K562 (cell line): Measurements from ENCODE around the gene CALML3. TPM values are rescaled to one million over a fixed set of nuclear protein-coding genes. Genes with fewer than 3 reads are reported as not detected.
A peak's percentile ranks its signal among the peaks of the same experiment; 100 is the strongest.

Experiments used
- ATAC-seq: fragments of 200-7000 bp; cut with Tn5 transposase; 3 replicates; pipeline ENCODE4 v1.9.1; 2020; ENCODE audit warnings: moderate library complexity
- BruUV-seq: library from RNA; stranded (reverse); fragments of 400-500 nt; replicated peaks from 2 replicates; lab custom pipeline; 2021; lab: Mats Ljungman, UMichigan
- CTCF ChIA-PET: fragments of 300-600 bp; formaldehyde crosslinking; extraction: SDS; loops from one replicate; lab custom pipeline; 2021; ENCODE audit warnings: low intra/inter-chr PET ratio; lab: Yijun Ruan, JAX
- POLR2A ChIA-PET: fragments of 300-600, 350-650 bp; sonication (Branson Sonifier 250); formaldehyde crosslinking; extraction: SDS; loops from one replicate; lab custom pipeline; 2021; ENCODE audit warnings: antibody characterized with exemption, inconsistent platforms; lab: Yijun Ruan, JAX
- DNase-seq, 4 experiments: peaks; one replicate each; pipeline versions ENCODE4 v3.0.0 to v3.0.0-alpha.2; 2011 to 2018; ENCODE audit warnings: low spot score in 3 of 4, mixed read lengths in 3 of 4; ENCODE audit errors: extremely low read depth in 1 of 4
- FAIRE-seq: peaks from 2 replicates; lab custom pipeline; 2011; peaks lifted over from hg19 to GRCh38; lab: Jason Lieb, UNC
- H2AFZ ChIP-seq: 2 replicates; pipeline ENCODE4 v1.6.0; 2011; ENCODE audit warnings: low read depth, low read length, control low read depth, inconsistent platforms
- H3K27ac ChIP-seq: fragments of 200-600 bp; 3 replicates; pipeline ENCODE4 v1.8.0; 2011; ENCODE audit warnings: low read depth, mild to moderate bottlenecking, control low read depth, inconsistent platforms, low read length, moderate library complexity, mixed read lengths; ENCODE audit errors: extremely low read depth
- H3K27me3 ChIP-seq, 2 experiments: fragments of 300-600 bp in 1 of 2; 2 replicates in 1 of 2; 3 replicates in 1 of 2; pipeline versions ENCODE4 v1.6.0 to v1.8.0; 2011; ENCODE audit warnings: inconsistent platforms in 2 of 2, low read length in 2 of 2, mild to moderate bottlenecking in 1 of 2, mixed read lengths in 1 of 2, moderate library complexity in 1 of 2; ENCODE audit not compliant: control insufficient read depth in 2 of 2, insufficient read depth in 2 of 2
- H3K36me3 ChIP-seq: fragments of 300-600 bp; 3 replicates; pipeline ENCODE4 v1.8.0; 2011; ENCODE audit warnings: mild to moderate bottlenecking, low read length, inconsistent platforms; ENCODE audit not compliant: control insufficient read depth, insufficient read depth
- H3K4me1 ChIP-seq, 2 experiments: fragments of 200-600 bp in 1 of 2; replicated peaks in 1 of 2; 2 replicates in 1 of 2; 3 replicates in 1 of 2; pipeline versions ENCODE4 v1.5.1 to v1.8.0; 2011; ENCODE audit warnings: inconsistent platforms in 2 of 2, low read length in 2 of 2, mild to moderate bottlenecking in 1 of 2, mixed read lengths in 1 of 2, moderate library complexity in 1 of 2; ENCODE audit not compliant: control insufficient read depth in 2 of 2, insufficient read depth in 2 of 2
- H3K4me2 ChIP-seq: 2 replicates; pipeline ENCODE4 v1.6.1; 2011; ENCODE audit warnings: low read length, control low read depth, inconsistent platforms, mixed read lengths; ENCODE audit not compliant: insufficient read depth
- H3K4me3 ChIP-seq: fragments of 200-600 bp; sonication (generic), shearing (Covaris generic); 2 replicates; pipeline ENCODE4 v1.5.1; 2016; ENCODE audit warnings: control low read depth, inconsistent platforms
- H3K79me2 ChIP-seq: fragments of 200-600 bp; 3 replicates; pipeline ENCODE4 v1.8.0; 2011; ENCODE audit warnings: low read length, inconsistent platforms; ENCODE audit not compliant: control insufficient read depth, insufficient read depth
- H3K9ac ChIP-seq, 2 experiments: 2 replicates each; pipeline versions ENCODE4 v1.6.0 to v1.6.1; 2011; ENCODE audit warnings: low read depth in 2 of 2, low read length in 2 of 2, control low read depth in 1 of 2, inconsistent platforms in 1 of 2, mild to moderate bottlenecking in 1 of 2, mixed read lengths in 1 of 2; ENCODE audit not compliant: insufficient read depth in 1 of 2
- H3K9me1 ChIP-seq: one replicate; pipeline ENCODE4 v1.6.0; 2011; ENCODE audit warnings: inconsistent platforms, mild to moderate bottlenecking, low read length, moderate library complexity; ENCODE audit not compliant: control insufficient read depth, insufficient read depth
- H3K9me3 ChIP-seq: replicated peaks from 2 replicates; pipeline ENCODE4 v1.5.1; 2011; ENCODE audit warnings: low read depth, low read length, inconsistent platforms; ENCODE audit not compliant: control insufficient read depth, insufficient read depth
- H4K20me1 ChIP-seq: replicated peaks from 2 replicates; pipeline ENCODE4 v1.6.1; 2011; ENCODE audit warnings: low read length, inconsistent platforms, mixed read lengths; ENCODE audit not compliant: control insufficient read depth, insufficient read depth
- ADNP ChIP-seq: fragments of 200-800 bp; sonication (Bioruptor generic); IDR thresholded peaks from 2 replicates; pipeline ENCODE4 v1.6.1; 2016; ENCODE audit warnings: missing genetic modification characterization, missing compliant biosample characterization
- BCOR ChIP-seq: fragments of 450-650 bp; IDR thresholded peaks from 2 replicates; pipeline ENCODE4 v1.6.1; 2016
- CBFB ChIP-seq: sonication (generic); formaldehyde crosslinking; IDR thresholded peaks from 2 replicates; pipeline ENCODE4 v1.4.0; 2020; ENCODE audit warnings: mild to moderate bottlenecking, missing genetic modification reagents
- EZH2 ChIP-seq: IDR thresholded peaks from 2 replicates; pipeline ENCODE4 v1.6.1; 2012; ENCODE audit warnings: low read depth, mild to moderate bottlenecking, inconsistent platforms, low read length, borderline replicate concordance
- KDM1A ChIP-seq, 2 experiments: fragments of 450-650 bp; IDR thresholded peaks; 2 replicates each; pipeline ENCODE4 v1.6.1; 2016; ENCODE audit warnings: mild to moderate bottlenecking in 2 of 2
- RBM25 ChIP-seq: fragments of 200-400 bp; formaldehyde crosslinking; IDR thresholded peaks from 2 replicates; pipeline ENCODE4 v1.6.1; 2018; ENCODE audit warnings: low read length, low read depth, moderate library complexity; ENCODE audit not compliant: severe bottlenecking
- ZBTB43 ChIP-seq: sonication (generic); formaldehyde crosslinking; IDR thresholded peaks from 2 replicates; pipeline ENCODE4 v1.8.0; 2023; ENCODE audit warnings: mild to moderate bottlenecking, missing genetic modification reagents
- ZFP36 ChIP-seq: fragments of 150-350 bp; IDR thresholded peaks from 2 replicates; pipeline ENCODE4 v1.6.1; 2018; ENCODE audit warnings: low read length, low read depth; ENCODE audit not compliant: partially characterized antibody
- ZNF184 ChIP-seq: sonication (generic); formaldehyde crosslinking; IDR thresholded peaks from 2 replicates; pipeline ENCODE4 v1.5.0; 2020; ENCODE audit warnings: missing genetic modification reagents
- ZNF316 ChIP-seq: fragments of 450-650 bp; IDR thresholded peaks from 2 replicates; pipeline ENCODE4 v1.6.1; 2016
- ZNF384 ChIP-seq: IDR thresholded peaks from 2 replicates; pipeline ENCODE4 v1.6.1; 2012; ENCODE audit warnings: low read depth, low read length, improper control_type of control experiment
- WGBS: fragments of 100-300 bp; shearing (Covaris generic); methylation state at CpG from one replicate; pipeline ENCODE4 v1.1.6; 2016; ENCODE audit warnings: low coverage, mixed read lengths; ENCODE audit not compliant: insufficient coverage; ENCODE audit errors: missing lambda C conversion rate; 5-methylcytosine and 5-hydroxymethylcytosine counted together
- in situ Hi-C: fragments of 300-500 bp; cut with MboI; formaldehyde crosslinking; loops from 4 replicates; pipeline ENCODE4 v1.15.0; 2018; ENCODE audit warnings: inconsistent platforms, mixed read lengths
- intact Hi-C: fragments of 100-400 bp; cut with micrococcal nuclease; formaldehyde crosslinking; loops from 2 replicates; pipeline ENCODE4 v1.14.2; 2022
- polyA plus RNA-seq, 8 experiments: library from polyadenylated mRNA; depleted of rRNA in 4 of 8; stranded (reverse) in 5 of 8; unstranded in 3 of 8; fragments of >200 nt; fragmentation: Nextera tagmentation in 2 of 8; fragmentation: Illumina TruSeq in 1 of 8; extraction: Ambion mirVana in 2 of 8; extraction: Trizol in 1 of 8; gene quantifications; 2 replicates each; pipeline versions ENCODE4 v1.2.1 to v1.2.3, GENCODE V29; 2011 to 2014; ENCODE audit warnings: inconsistent platforms in 1 of 8, missing spikeins in 1 of 8
- total RNA-seq, 7 experiments: library from RNA; depleted of rRNA in 6 of 7; stranded (reverse); fragments of >200 nt in 6 of 7; fragmentation: Illumina TruSeq in 2 of 7; extraction: Trizol in 2 of 7; gene quantifications; 2 replicates each; pipeline versions ENCODE4 v1.2.1 to v1.2.3, GENCODE V29; 2011 to 2021; ENCODE audit warnings: low replicate concordance in 1 of 7
- TF ChIP-seq, protein P1 (sequence below): sonication (generic); formaldehyde crosslinking; IDR thresholded peaks from 2 replicates; pipeline ENCODE4 v1.8.0; 2022; ENCODE audit warnings: missing genetic modification reagents, mild to moderate bottlenecking, borderline replicate concordance

Gene CALML3
- total and polyA plus RNA-seq, 9 of the 15 experiments (the other 6 are each of a cell fraction or from before 2014, with no cell fraction given) = not detected

- POLR2A ChIA-PET = interaction anchor here (0.6 to 0.7 kb wide), 3 partner anchors 13 to 358 kb away, joined by 3 to 4 read pairs (median 3); no protein-coding TSS in a partner anchor
- BruUV-seq = no TSS peak
- no peak for FAIRE-seq
Measured at GRCh38 chr10:5570979-5571810, 46.4 kb downstream of the CALML3 start.

More at GRCh38 chr10:5570979-5571810, 46.4 kb downstream of the CALML3 start:
- WGBS = 33% methylated on average over 13 of the region's 13 CpGs
- no peaks in the 10 kb centered on the region for H3K9me1 ChIP-seq
- H2AFZ ChIP-seq = no peak overlapping the region
- TF ChIP-seq, protein P1, sequence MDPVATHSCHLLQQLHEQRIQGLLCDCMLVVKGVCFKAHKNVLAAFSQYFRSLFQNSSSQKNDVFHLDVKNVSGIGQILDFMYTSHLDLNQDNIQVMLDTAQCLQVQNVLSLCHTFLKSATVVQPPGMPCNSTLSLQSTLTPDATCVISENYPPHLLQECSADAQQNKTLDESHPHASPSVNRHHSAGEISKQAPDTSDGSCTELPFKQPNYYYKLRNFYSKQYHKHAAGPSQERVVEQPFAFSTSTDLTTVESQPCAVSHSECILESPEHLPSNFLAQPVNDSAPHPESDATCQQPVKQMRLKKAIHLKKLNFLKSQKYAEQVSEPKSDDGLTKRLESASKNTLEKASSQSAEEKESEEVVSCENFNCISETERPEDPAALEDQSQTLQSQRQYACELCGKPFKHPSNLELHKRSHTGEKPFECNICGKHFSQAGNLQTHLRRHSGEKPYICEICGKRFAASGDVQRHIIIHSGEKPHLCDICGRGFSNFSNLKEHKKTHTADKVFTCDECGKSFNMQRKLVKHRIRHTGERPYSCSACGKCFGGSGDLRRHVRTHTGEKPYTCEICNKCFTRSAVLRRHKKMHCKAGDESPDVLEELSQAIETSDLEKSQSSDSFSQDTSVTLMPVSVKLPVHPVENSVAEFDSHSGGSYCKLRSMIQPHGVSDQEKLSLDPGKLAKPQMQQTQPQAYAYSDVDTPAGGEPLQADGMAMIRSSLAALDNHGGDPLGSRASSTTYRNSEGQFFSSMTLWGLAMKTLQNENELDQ (CRISPR knock-in tag) = no peak
- TF ChIP-seq ZFP36 (peak; percentile 64), RBM25 (peak; percentile 81), CBFB (no peak), ADNP (tag) (0 out of 2 replicates have a peak, but pooled peaks have one; percentile 37), BCOR (peak; percentile 66; the same call in 1 of the 2 replicates), ZBTB43 (CRISPR knock-in tag) (no peak), ZNF316 (no peak), KDM1A (IDR thresholded peaks at IDR 0.05) (0 out of 4 replicates have a peak, but pooled peaks have one; percentile 11 to 25), ZNF384 (no peak), ZNF184 (no peak), EZH2 (no peak)
- H3K4me1 ChIP-seq = peaks cover 4 to 25% of the 10 kb centered on the region in 2 experiments; a peak in 3 of 5 replicates
- CTCF ChIA-PET = no interaction called here
- no peak overlapping the region for H3K9ac ChIP-seq
- intact Hi-C loops (no loop called here), in situ Hi-C loops (no loop called here)
- ATAC-seq = no peak
- H3K9me3 ChIP-seq = no peaks in the 10 kb centered on the region
- no peaks in the 10 kb centered on the region for H3K27me3 ChIP-seq
- no peak overlapping the region for H3K4me3 ChIP-seq
- H3K79me2 ChIP-seq = no peaks in the 10 kb centered on the region
- no peaks in the 10 kb centered on the region for H3K36me3 ChIP-seq
- no peaks in the 10 kb centered on the region for H4K20me1 ChIP-seq
- H3K4me2 ChIP-seq = no peak overlapping the region
- DNase-seq = no peak
- H3K27ac ChIP-seq = no peak overlapping the region
